ENCODE measurements around the gene CTBP2. TPM values are rescaled to one million over a fixed set of nuclear protein-coding genes. Genes with fewer than 3 reads are reported as not detected.

The CTBP2 gene
- total RNA-seq, 6 experiments from 2014 or later: 70.6 to 86.9 (median 78.8) TPM

- H3K4me3 Mint-ChIP-seq: no peak overlapping the region
- no peaks in the 10 kb centered on the region for H3K9me3 Mint-ChIP-seq
- no peak for DNase-seq
- H3K4me1 Mint-ChIP-seq (ENCODE audit: low read depth): peaks cover 10% of the 10 kb centered on the region
- TF ChIP-seq CTCF (IDR thresholded peaks at IDR 0.05): no peak
- peaks cover 20% of the 10 kb centered on the region for H3K36me3 Mint-ChIP-seq (ENCODE audit: low read depth)
- H3K27ac Mint-ChIP-seq: no peak overlapping the region
- H3K27me3 Mint-ChIP-seq (ENCODE audit: insufficient read depth): peaks cover 4% of the 10 kb centered on the region
Observed at GRCh38 chr10:124972637-124973036, 187.7 kb downstream of the CTBP2 start.

GRCh38 chr10:124971276-124971675 is 189.1 kb downstream of the CTBP2 start:
- H3K27me3 Mint-ChIP-seq (ENCODE audit: insufficient read depth): peaks cover 9% of the 10 kb centered on the region
- H3K27ac Mint-ChIP-seq: peak overlapping the region; percentile 55; the same call in 1 of the 2 replicates
- no peak for DNase-seq
- H3K36me3 Mint-ChIP-seq (ENCODE audit: low read depth): peaks cover 29% of the 10 kb centered on the region
- H3K9me3 Mint-ChIP-seq: no peaks in the 10 kb centered on the region
- no peak for TF ChIP-seq CTCF (IDR thresholded peaks at IDR 0.05)
- H3K4me3 Mint-ChIP-seq: no peak overlapping the region
- H3K4me1 Mint-ChIP-seq (ENCODE audit: low read depth): peaks cover 21% of the 10 kb centered on the region

- peaks cover 44% of the 10 kb centered on the region for H3K4me1 Mint-ChIP-seq (ENCODE audit: low read depth)
- H3K27ac Mint-ChIP-seq: no peak overlapping the region
- peaks cover 23% of the 10 kb centered on the region for H3K36me3 Mint-ChIP-seq (ENCODE audit: low read depth)
- H3K9me3 Mint-ChIP-seq: no peaks in the 10 kb centered on the region
- no peak for TF ChIP-seq CTCF (IDR thresholded peaks at IDR 0.05)
- peaks cover 9% of the 10 kb centered on the region for H3K27me3 Mint-ChIP-seq (ENCODE audit: insufficient read depth)
- DNase-seq: no peak
- no peak overlapping the region; the same call in 1 of the 2 replicates for H3K4me3 Mint-ChIP-seq
Observed at GRCh38 chr10:124967255-124967654, 193.1 kb downstream of the CTBP2 start.

- Mint-ChIP-seq H3K9me3 (no peaks in the 10 kb centered on the region), H3K4me3 (no peak overlapping the region), H3K36me3 (ENCODE audit: low read depth) (peaks cover 23% of the 10 kb centered on the region), H3K27ac (no peak overlapping the region), H3K4me1 (ENCODE audit: low read depth) (peaks cover 42% of the 10 kb centered on the region), H3K27me3 (ENCODE audit: insufficient read depth) (peaks cover 9% of the 10 kb centered on the region)
- DNase-seq: no peak
- TF ChIP-seq CTCF (IDR thresholded peaks at IDR 0.05): no peak
Observed at GRCh38 chr10:124966008-124966407, 194.4 kb downstream of the CTBP2 start.

- H3K27ac Mint-ChIP-seq: no peak overlapping the region
- H3K27me3 Mint-ChIP-seq (ENCODE audit: insufficient read depth): peaks cover 7% of the 10 kb centered on the region
- peaks cover 41% of the 10 kb centered on the region for H3K4me1 Mint-ChIP-seq (ENCODE audit: low read depth)
- H3K9me3 Mint-ChIP-seq: no peaks in the 10 kb centered on the region
- DNase-seq: no peak
- no peak for TF ChIP-seq CTCF (IDR thresholded peaks at IDR 0.05)
- peaks cover 21% of the 10 kb centered on the region for H3K36me3 Mint-ChIP-seq (ENCODE audit: low read depth)
- no peak overlapping the region for H3K4me3 Mint-ChIP-seq
Observed at GRCh38 chr10:124963866-124964720, 196.3 kb downstream of the CTBP2 start.
